Upper lobe of left lung (tissue), 4 donors: Measurements from ENCODE around the gene BIRC2.

ENCODE experiments used
- POLR2A ChIP-seq, 4 donors: fragments of 450-650 bp; IDR thresholded peaks; one replicate each; pipeline ENCODE4 v1.5.1; 2016 to 2017; ENCODE audit warnings: antibody characterized with exemption in 4 of 4, mild to moderate bottlenecking in 2 of 4
- TF ChIP-seq, protein P1 (sequence below), 6 experiments: fragments of 450-650 bp in 4 of 6; fragments of 200-600 bp in 2 of 6; sonication (generic) in 2 of 6; IDR thresholded peaks; one replicate each; pipeline ENCODE4 v1.5.1; 2016 to 2019; ENCODE audit warnings: antibody characterized with exemption in 6 of 6

DNA sequence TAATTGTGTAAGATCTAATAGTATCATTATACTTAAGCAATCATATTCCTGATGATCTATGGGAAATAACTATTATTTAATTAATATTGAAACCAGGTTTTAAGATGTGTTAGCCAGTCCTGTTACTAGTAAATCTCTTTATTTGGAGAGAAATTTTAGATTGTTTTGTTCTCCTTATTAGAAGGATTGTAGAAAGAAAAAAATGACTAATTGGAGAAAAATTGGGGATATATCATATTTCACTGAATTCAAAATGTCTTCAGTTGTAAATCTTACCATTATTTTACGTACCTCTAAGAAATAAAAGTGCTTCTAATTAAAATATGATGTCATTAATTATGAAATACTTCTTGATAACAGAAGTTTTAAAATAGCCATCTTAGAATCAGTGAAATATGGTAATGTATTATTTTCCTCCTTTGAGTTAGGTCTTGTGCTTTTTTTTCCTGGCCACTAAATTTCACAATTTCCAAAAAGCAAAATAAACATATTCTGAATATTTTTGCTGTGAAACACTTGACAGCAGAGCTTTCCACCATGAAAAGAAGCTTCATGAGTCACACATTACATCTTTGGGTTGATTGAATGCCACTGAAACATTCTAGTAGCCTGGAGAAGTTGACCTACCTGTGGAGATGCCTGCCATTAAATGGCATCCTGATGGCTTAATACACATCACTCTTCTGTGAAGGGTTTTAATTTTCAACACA is 23.3 kb upstream of the BIRC2 start:
- TF ChIP-seq POLR2A (IDR thresholded peaks at IDR 0.05) = no peak
- TF ChIP-seq, protein P1, sequence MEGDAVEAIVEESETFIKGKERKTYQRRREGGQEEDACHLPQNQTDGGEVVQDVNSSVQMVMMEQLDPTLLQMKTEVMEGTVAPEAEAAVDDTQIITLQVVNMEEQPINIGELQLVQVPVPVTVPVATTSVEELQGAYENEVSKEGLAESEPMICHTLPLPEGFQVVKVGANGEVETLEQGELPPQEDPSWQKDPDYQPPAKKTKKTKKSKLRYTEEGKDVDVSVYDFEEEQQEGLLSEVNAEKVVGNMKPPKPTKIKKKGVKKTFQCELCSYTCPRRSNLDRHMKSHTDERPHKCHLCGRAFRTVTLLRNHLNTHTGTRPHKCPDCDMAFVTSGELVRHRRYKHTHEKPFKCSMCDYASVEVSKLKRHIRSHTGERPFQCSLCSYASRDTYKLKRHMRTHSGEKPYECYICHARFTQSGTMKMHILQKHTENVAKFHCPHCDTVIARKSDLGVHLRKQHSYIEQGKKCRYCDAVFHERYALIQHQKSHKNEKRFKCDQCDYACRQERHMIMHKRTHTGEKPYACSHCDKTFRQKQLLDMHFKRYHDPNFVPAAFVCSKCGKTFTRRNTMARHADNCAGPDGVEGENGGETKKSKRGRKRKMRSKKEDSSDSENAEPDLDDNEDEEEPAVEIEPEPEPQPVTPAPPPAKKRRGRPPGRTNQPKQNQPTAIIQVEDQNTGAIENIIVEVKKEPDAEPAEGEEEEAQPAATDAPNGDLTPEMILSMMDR (IDR thresholded peaks at IDR 0.05) = no peak
